Esophagus squamous epithelium (tissue), 5 donors: Measurements from ENCODE around the gene LMNTD2. TPM values are rescaled to one million over a fixed set of nuclear protein-coding genes. Genes with fewer than 3 reads are reported as not detected.

Experiments
- DNase-seq: peaks from one replicate; lab custom pipeline; 2025; lab: John Stamatoyannopoulos, UW
- H3K27ac ChIP-seq, 4 donors: fragments of 200-600 bp; sonication (generic); one replicate each; pipeline ENCODE4 v1.5.1; 2016 to 2019; ENCODE audit warnings: mild to moderate bottlenecking in 1 of 4
- H3K27me3 ChIP-seq, 4 donors: fragments of 200-600 bp; sonication (generic); 1 replicate in 3 of 4; 2 replicates in 1 of 4; pipeline versions ENCODE4 v1.5.1 to v1.6.0; 2017 to 2021; ENCODE audit warnings: antibody characterized with exemption in 1 of 4
- H3K36me3 ChIP-seq, 3 donors: fragments of 200-600 bp; sonication (generic); one replicate each; pipeline ENCODE4 v1.5.1; 2016 to 2019
- H3K4me1 ChIP-seq, 3 donors: fragments of 200-600 bp; sonication (generic); one replicate each; pipeline ENCODE4 v1.5.1; 2017 to 2019
- H3K4me3 ChIP-seq, 4 donors: fragments of 200-600 bp; sonication (generic); 1 replicate in 3 of 4; 2 replicates in 1 of 4; pipeline ENCODE4 v1.5.1; 2016 to 2019; ENCODE audit warnings: mild to moderate bottlenecking in 2 of 4, moderate library complexity in 1 of 4
- H3K9me3 ChIP-seq, 3 donors: fragments of 200-600 bp; sonication (generic); one replicate each; pipeline ENCODE4 v1.5.1; 2016 to 2019
- POLR2A ChIP-seq, 4 donors: fragments of 450-650 bp; IDR thresholded peaks; one replicate each; pipeline ENCODE4 v1.6.1; 2017; ENCODE audit warnings: antibody characterized with exemption in 4 of 4, mild to moderate bottlenecking in 4 of 4, moderate library complexity in 3 of 4
- WGBS, 2 donors: methylation state at CpG; one replicate each; pipeline ENCODE4 v1.1.5; 2018; 5-methylcytosine and 5-hydroxymethylcytosine counted together
- intact Hi-C: fragments of 100-400 bp; cut with DNase I; formaldehyde crosslinking; loops from one replicate; pipeline ENCODE4 v1.15.0; 2022
- total RNA-seq, 4 donors: library from RNA; depleted of rRNA; stranded (reverse); fragments of >200 nt; gene quantifications; one replicate each; pipeline ENCODE4 v1.1.0, GENCODE V29; 2016
- TF ChIP-seq, protein P1 (sequence below), 6 experiments: fragments of 450-650 bp in 4 of 6; fragments of 200-600 bp in 2 of 6; sonication (generic) in 2 of 6; IDR thresholded peaks; one replicate each; pipeline ENCODE4 v1.5.1; 2016 to 2019; ENCODE audit warnings: antibody characterized with exemption in 6 of 6, mild to moderate bottlenecking in 4 of 6, moderate library complexity in 4 of 6
- donor health status: DM: yes; HTN: yes; CAD: no.

Gene LMNTD2
- total RNA-seq, 4 donors from 2014 or later, result 2.1 to 4.6 (median 3.8) TPM

DNA sequence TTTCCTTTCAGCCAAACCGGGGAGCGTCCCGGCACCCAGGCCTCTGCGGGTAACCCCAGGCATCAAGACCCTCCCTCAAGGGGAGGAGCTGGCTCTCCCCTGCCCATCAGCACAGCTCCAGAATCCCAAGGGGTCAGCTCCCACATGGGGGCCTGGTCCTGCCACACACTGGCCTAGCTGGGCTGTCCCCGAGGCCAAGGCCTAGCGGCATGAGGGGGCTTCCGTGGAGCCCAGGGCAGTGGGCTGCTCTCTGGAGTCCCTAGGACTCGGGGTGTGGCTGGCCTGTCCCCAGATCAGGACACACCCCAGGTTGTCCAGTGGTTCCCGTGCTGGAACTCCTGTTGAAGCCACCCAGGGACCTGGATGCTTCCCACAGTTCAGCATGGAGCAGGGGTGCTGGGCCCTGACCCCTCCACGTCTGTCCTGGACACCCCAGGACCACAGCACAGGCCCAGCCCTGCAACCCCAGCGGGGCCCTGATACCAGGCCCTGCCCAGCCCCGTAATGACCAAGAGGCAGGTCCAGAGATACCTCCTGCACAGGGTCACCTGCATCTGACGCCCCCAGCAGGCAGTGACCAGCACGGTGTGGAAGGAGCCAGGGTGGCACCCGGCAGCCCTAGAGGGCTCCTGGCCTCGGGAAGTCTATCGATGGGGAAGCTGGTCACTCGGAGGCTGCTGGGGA lies 30.7 kb downstream of the LMNTD2 start:
- no peak overlapping the region for H3K27ac ChIP-seq
- H3K9me3 ChIP-seq, result no peaks in the 10 kb centered on the region
- H3K36me3 ChIP-seq, result peaks cover 18 to 46% (median 26%) of the 10 kb centered on the region in 3 donors
- no peak for DNase-seq
- no peak overlapping the region for H3K4me3 ChIP-seq
- no peaks in the 10 kb centered on the region for H3K27me3 ChIP-seq
- no peak for TF ChIP-seq POLR2A (IDR thresholded peaks at IDR 0.05)
- TF ChIP-seq, protein P1, sequence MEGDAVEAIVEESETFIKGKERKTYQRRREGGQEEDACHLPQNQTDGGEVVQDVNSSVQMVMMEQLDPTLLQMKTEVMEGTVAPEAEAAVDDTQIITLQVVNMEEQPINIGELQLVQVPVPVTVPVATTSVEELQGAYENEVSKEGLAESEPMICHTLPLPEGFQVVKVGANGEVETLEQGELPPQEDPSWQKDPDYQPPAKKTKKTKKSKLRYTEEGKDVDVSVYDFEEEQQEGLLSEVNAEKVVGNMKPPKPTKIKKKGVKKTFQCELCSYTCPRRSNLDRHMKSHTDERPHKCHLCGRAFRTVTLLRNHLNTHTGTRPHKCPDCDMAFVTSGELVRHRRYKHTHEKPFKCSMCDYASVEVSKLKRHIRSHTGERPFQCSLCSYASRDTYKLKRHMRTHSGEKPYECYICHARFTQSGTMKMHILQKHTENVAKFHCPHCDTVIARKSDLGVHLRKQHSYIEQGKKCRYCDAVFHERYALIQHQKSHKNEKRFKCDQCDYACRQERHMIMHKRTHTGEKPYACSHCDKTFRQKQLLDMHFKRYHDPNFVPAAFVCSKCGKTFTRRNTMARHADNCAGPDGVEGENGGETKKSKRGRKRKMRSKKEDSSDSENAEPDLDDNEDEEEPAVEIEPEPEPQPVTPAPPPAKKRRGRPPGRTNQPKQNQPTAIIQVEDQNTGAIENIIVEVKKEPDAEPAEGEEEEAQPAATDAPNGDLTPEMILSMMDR (IDR thresholded peaks at IDR 0.05), result no peak
- WGBS, 2 donors, result 73% methylated on average over 6 of the region's 18 CpGs; no CpG with 5 or more reads in 1 of the 2 donors
- intact Hi-C loops, result no loop called here
- H3K4me1 ChIP-seq, result peaks cover 20 to 34% (median 26%) of the 10 kb centered on the region in 3 donors

- Histone ChIP-seq H3K9me3 (no peaks in the 10 kb centered on the region), H3K4me3 (no peak overlapping the region), H3K4me1 (peaks cover 16 to 27% (median 22%) of the 10 kb centered on the region in 3 donors), H3K36me3 (peaks cover 18 to 43% (median 26%) of the 10 kb centered on the region in 3 donors), H3K27ac (no peak overlapping the region), H3K27me3 (no peaks in the 10 kb centered on the region)
- WGBS, 2 donors, result 51 to 92% methylated on average over 2 to 14 of the region's 29 CpGs
- no peak for DNase-seq
- TF ChIP-seq, protein P1 (IDR thresholded peaks at IDR 0.05), result no peak
- TF ChIP-seq POLR2A (IDR thresholded peaks at IDR 0.05), result no peak
- intact Hi-C loops, result no loop called here
Observed at GRCh38 chr11:528815-529727, 31.5 kb downstream of the LMNTD2 start.

DNA sequence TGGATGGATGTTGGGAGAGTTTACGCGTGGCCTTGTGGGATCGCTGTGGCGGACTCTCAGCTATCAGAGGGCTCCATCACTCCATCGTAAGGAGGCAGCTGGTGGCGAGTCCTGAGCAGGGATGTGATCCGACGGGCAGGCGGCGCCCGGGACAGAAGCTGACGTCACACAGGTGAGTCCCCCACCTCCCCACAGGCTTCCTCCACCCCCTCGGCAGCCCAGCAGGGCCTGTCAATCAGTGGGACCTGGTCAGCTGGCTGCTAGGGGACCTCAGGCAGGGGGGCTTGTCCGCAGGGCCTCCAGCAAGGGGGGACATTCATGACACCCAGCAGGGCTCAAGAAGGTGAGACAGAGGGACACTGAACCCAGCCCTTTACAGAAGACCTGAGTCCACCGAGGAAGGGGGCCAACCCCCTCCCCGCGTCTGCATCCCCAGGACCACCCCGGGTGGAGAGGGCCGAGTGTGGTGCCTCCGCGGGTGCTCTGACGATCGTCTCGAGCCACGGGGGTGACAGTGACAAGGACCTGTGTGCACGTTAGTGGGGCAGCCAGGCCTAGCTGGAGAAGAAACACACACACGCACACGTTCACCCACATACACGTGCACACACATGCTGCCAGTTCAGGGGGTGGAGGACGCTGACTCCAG lies 32.2 kb downstream of the LMNTD2 start:
- 55 to 88% methylated on average over 2 to 11 of the region's 30 CpGs for WGBS, 2 donors

GRCh38 chr11:526192-526591 lies 34.3 kb downstream of the LMNTD2 start:
- WGBS, 2 donors, result 68 to 74% methylated on average over 16 to 17 of the region's 17 CpGs
- no peak overlapping the region for H3K27ac ChIP-seq
- intact Hi-C loops, result no loop called here
- no peaks in the 10 kb centered on the region for H3K9me3 ChIP-seq
- no peak for DNase-seq
- TF ChIP-seq POLR2A (IDR thresholded peaks at IDR 0.05), result no peak
- TF ChIP-seq, protein P1 (IDR thresholded peaks at IDR 0.05), result no peak
- H3K4me1 ChIP-seq, result no peaks in the 10 kb centered on the region
- no peaks in the 10 kb centered on the region for H3K27me3 ChIP-seq
- H3K4me3 ChIP-seq, result no peak overlapping the region
- peaks cover 0 to 14% (median 0%) of the 10 kb centered on the region in 3 donors for H3K36me3 ChIP-seq

More for the DNA sequence above, 32.2 kb downstream of the LMNTD2 start:
- TF ChIP-seq, protein P1 (IDR thresholded peaks at IDR 0.05), result no peak
- TF ChIP-seq POLR2A (IDR thresholded peaks at IDR 0.05), result no peak
- H3K27ac ChIP-seq, result no peak overlapping the region
- intact Hi-C loops, result no loop called here
- DNase-seq, result no peak
- no peaks in the 10 kb centered on the region for H3K9me3 ChIP-seq
- H3K36me3 ChIP-seq, result peaks cover 14 to 35% (median 20%) of the 10 kb centered on the region in 3 donors
- H3K27me3 ChIP-seq, result no peaks in the 10 kb centered on the region
- H3K4me3 ChIP-seq, result no peak overlapping the region
- H3K4me1 ChIP-seq, result peaks cover 9 to 19% (median 14%) of the 10 kb centered on the region in 3 donors
